ENCODE data around the gene PRR16.

Gene PRR16

GRCh38 chr5:120510098-120510637 lies 46.1 kb downstream of the PRR16 start:
- TF ChIP-seq SPI1 (IDR thresholded peaks at IDR 0.05; ENCODE audit: borderline replicate concordance, low read depth) (no peak), CTCF (IDR thresholded peaks at IDR 0.05; ENCODE audit: insufficient read depth, low read length) (no peak), REST (IDR thresholded peaks at IDR 0.05; ENCODE audit: insufficient replicate concordance, low read depth) (no peak), POLR2AphosphoS5 (IDR thresholded peaks at IDR 0.05; ENCODE audit: low read depth) (no peak), GABPA (IDR thresholded peaks at IDR 0.05; ENCODE audit: low read depth) (no peak)
- no peak overlapping the region for H3K27ac ChIP-seq (replicated peaks)
- DNase-seq (ENCODE audit: low read depth in 1 of 2, low spot score in 1 of 2), result no peak
- no peaks in the 10 kb centered on the region for H3K27me3 ChIP-seq (ENCODE audit: insufficient read depth, poor library complexity, severe bottlenecking)
- no peak overlapping the region for H3K4me3 ChIP-seq (replicated peaks; ENCODE audit: insufficient read depth, low read length)

- Histone ChIP-seq H3K27me3 (ENCODE audit: insufficient read depth, poor library complexity, severe bottlenecking) (no peaks in the 10 kb centered on the region), H3K4me3 (replicated peaks; ENCODE audit: insufficient read depth, low read length) (no peak overlapping the region), H3K27ac (replicated peaks) (no peak overlapping the region)
These were observed 47.0 kb downstream of the PRR16 start for GRCh38 chr5:120510994-120511686.

More at GRCh38 chr5:120510994-120511686, 47.0 kb downstream of the PRR16 start:
- DNase-seq (ENCODE audit: low read depth in 1 of 2, low spot score in 1 of 2), result no peak
- TF ChIP-seq POLR2AphosphoS5 (IDR thresholded peaks at IDR 0.05; ENCODE audit: low read depth) (no peak), REST (IDR thresholded peaks at IDR 0.05; ENCODE audit: insufficient replicate concordance, low read depth) (no peak), CTCF (IDR thresholded peaks at IDR 0.05; ENCODE audit: insufficient read depth, low read length) (no peak), GABPA (IDR thresholded peaks at IDR 0.05; ENCODE audit: low read depth) (no peak), SPI1 (IDR thresholded peaks at IDR 0.05; ENCODE audit: borderline replicate concordance, low read depth) (no peak)
